GM12878 (cell line): ENCODE results near the gene LIN7C. TPM values are rescaled to one million over a fixed set of nuclear protein-coding genes. Genes with fewer than 3 reads are reported as not detected.

Source experiments
- ATF7 ChIP-seq: fragments of 450-650 bp; IDR thresholded peaks from 2 replicates; pipeline ENCODE4 v1.6.1; 2016; ENCODE audit warnings: low read depth, mild to moderate bottlenecking
- CEBPZ ChIP-seq: fragments of 150-350 bp; IDR thresholded peaks from 2 replicates; pipeline ENCODE4 v1.6.1; 2016; ENCODE audit warnings: low read depth, low read length
- FOXM1 ChIP-seq: IDR thresholded peaks from 2 replicates; pipeline ENCODE4 v1.6.1; 2012; ENCODE audit warnings: low read depth, mild to moderate bottlenecking, inconsistent platforms, low read length, moderate library complexity
- IRF5 ChIP-seq: fragments of 450-650 bp; IDR thresholded peaks from 2 replicates; pipeline ENCODE4 v1.6.1; 2017; ENCODE audit warnings: borderline replicate concordance
- MYC ChIP-seq: IDR thresholded peaks from 2 replicates; pipeline ENCODE4 v1.6.1; 2011; ENCODE audit warnings: mild to moderate bottlenecking, low read length, moderate library complexity, inconsistent platforms; ENCODE audit not compliant: insufficient read depth, insufficient replicate concordance, insufficient read length, severe bottlenecking
- NKRF ChIP-seq: fragments of 450-650 bp; conservative IDR thresholded peaks from 2 replicates; pipeline ENCODE4 v1.6.1; 2017; ENCODE audit warnings: mild to moderate bottlenecking, moderate library complexity
- POLR2AphosphoS5 ChIP-seq: IDR thresholded peaks from 2 replicates; pipeline ENCODE4 v1.6.1; 2011; ENCODE audit warnings: mild to moderate bottlenecking, low read length, inconsistent platforms
- REST ChIP-seq: IDR thresholded peaks from 2 replicates; pipeline ENCODE4 v1.6.1; 2012; ENCODE audit warnings: mild to moderate bottlenecking, low read depth, low read length
- SPI1 ChIP-seq: IDR thresholded peaks from 2 replicates; pipeline ENCODE4 v1.6.1; 2011; ENCODE audit warnings: low read depth, mild to moderate bottlenecking, low read length, moderate library complexity, borderline replicate concordance; ENCODE audit not compliant: insufficient read depth
- TCF3 ChIP-seq: IDR thresholded peaks from 2 replicates; pipeline ENCODE4 v1.6.1; 2012; ENCODE audit warnings: low read depth, mild to moderate bottlenecking, low read length, borderline replicate concordance; ENCODE audit not compliant: insufficient read depth
- polyA plus RNA-seq, 11 experiments: library from polyadenylated mRNA; depleted of rRNA in 4 of 11; unstranded in 6 of 11; stranded (reverse) in 5 of 11; fragments of >200 nt; fragmentation: Nextera tagmentation in 4 of 11; fragmentation: Illumina TruSeq in 1 of 11; extraction: Ambion mirVana in 4 of 11; extraction: Trizol in 1 of 11; gene quantifications; 1 replicate in 1 of 11; 2 replicates in 10 of 11; pipeline versions ENCODE4 v1.2.1 to v1.2.3, GENCODE V29; 2011 to 2016; ENCODE audit warnings: inconsistent platforms in 2 of 11, missing spikeins in 2 of 11, low read depth in 1 of 11
- total RNA-seq, 4 experiments: library from RNA; depleted of rRNA in 3 of 4; stranded (reverse); fragments of >200 nt in 3 of 4; fragmentation: Illumina TruSeq in 1 of 4; extraction: Trizol in 1 of 4; gene quantifications; 2 replicates each; pipeline versions ENCODE4 v1.2.1 to v1.2.3, GENCODE V29; 2013 to 2021

The LIN7C gene
- total and polyA plus RNA-seq, 10 of the 15 experiments (the other 5 are each of a cell fraction or from before 2014, with no cell fraction given), result 6.0 to 23.7 (median 15.1) TPM

GRCh38 chr11:27555264-27555663 lies 48.7 kb upstream of the LIN7C start (continued):
- no peak for TF ChIP-seq REST
- no peak for TF ChIP-seq POLR2AphosphoS5
- TF ChIP-seq NKRF, result no peak
- TF ChIP-seq IRF5, result no peak
- TF ChIP-seq FOXM1, result no peak
- no peak for TF ChIP-seq SPI1
- no peak for TF ChIP-seq CEBPZ
- no peak for TF ChIP-seq MYC
- no peak for TF ChIP-seq TCF3
- no peak for TF ChIP-seq ATF7
